HepG2 (cell line): ENCODE results near the gene CASKIN1. TPM values are rescaled to one million over a fixed set of nuclear protein-coding genes. Genes with fewer than 3 reads are reported as not detected.

ENCODE experiments used
- BCL6 ChIP-seq: IDR thresholded peaks from 2 replicates; pipeline ENCODE4 v1.6.1; 2016; ENCODE audit warnings: missing genetic modification reagents, missing compliant biosample characterization
- CAMTA2 ChIP-seq: sonication (generic); formaldehyde crosslinking; IDR thresholded peaks from 2 replicates; pipeline ENCODE4 v1.4.0; 2020; ENCODE audit warnings: mild to moderate bottlenecking, missing genetic modification reagents, borderline replicate concordance
- CREM ChIP-seq, 2 experiments: sonication (generic) in 1 of 2; formaldehyde crosslinking in 1 of 2; IDR thresholded peaks; 2 replicates each; pipeline versions ENCODE4 v1.4.0 to v1.6.1; 2016 to 2020; ENCODE audit warnings: antibody characterized with exemption in 1 of 2, mild to moderate bottlenecking in 1 of 2, missing genetic modification reagents in 1 of 2
- E2F2 ChIP-seq: sonication (generic); formaldehyde crosslinking; IDR thresholded peaks from 2 replicates; pipeline ENCODE4 v1.4.0; 2020; ENCODE audit warnings: missing genetic modification reagents, borderline replicate concordance
- HINFP ChIP-seq: sonication (generic); formaldehyde crosslinking; IDR thresholded peaks from 2 replicates; pipeline ENCODE4 v1.4.0; 2020; ENCODE audit warnings: low read depth, mild to moderate bottlenecking, missing genetic modification reagents
- HNRNPH1 ChIP-seq: fragments of 200-400 bp; formaldehyde crosslinking; optimal IDR thresholded peaks from 2 replicates; pipeline ENCODE3; 2017; ENCODE audit warnings: mild to moderate bottlenecking, low read depth, low read length
- KAT2B ChIP-seq: fragments of 150-350 bp; IDR thresholded peaks from 2 replicates; pipeline ENCODE4 v1.6.1; 2014; ENCODE audit warnings: low read depth, low read length, borderline replicate concordance
- MEF2D ChIP-seq: sonication (generic); formaldehyde crosslinking; IDR thresholded peaks from 2 replicates; pipeline ENCODE4 v1.5.1; 2020; ENCODE audit warnings: mild to moderate bottlenecking, missing genetic modification reagents
- MXI1 ChIP-seq: IDR thresholded peaks from 3 replicates; pipeline ENCODE4 v1.6.1; 2012; ENCODE audit warnings: low read depth, low read length, inconsistent platforms, borderline replicate concordance
- NAIF1 ChIP-seq: sonication (generic); formaldehyde crosslinking; IDR thresholded peaks from 2 replicates; pipeline ENCODE4 v1.5.0; 2020; ENCODE audit warnings: mild to moderate bottlenecking, missing genetic modification reagents, borderline replicate concordance
- NBN ChIP-seq: fragments of 450-650 bp; conservative IDR thresholded peaks from 2 replicates; pipeline ENCODE4 v1.6.1; 2017
- NFKB2 ChIP-seq: sonication (generic); formaldehyde crosslinking; IDR thresholded peaks from 2 replicates; pipeline ENCODE4 v1.4.0; 2020; ENCODE audit warnings: missing genetic modification reagents, borderline replicate concordance
- NPAS2 ChIP-seq: sonication (generic); formaldehyde crosslinking; IDR thresholded peaks from 2 replicates; pipeline ENCODE4 v1.8.0; 2022; ENCODE audit warnings: mild to moderate bottlenecking, missing genetic modification reagents, borderline replicate concordance
- NR2C2 ChIP-seq: sonication (generic); formaldehyde crosslinking; IDR thresholded peaks from 2 replicates; pipeline ENCODE4 v1.4.0; 2020; ENCODE audit warnings: missing genetic modification reagents, mild to moderate bottlenecking, moderate library complexity, borderline replicate concordance
- ONECUT2 ChIP-seq: sonication (generic); formaldehyde crosslinking; IDR thresholded peaks from 2 replicates; pipeline ENCODE4 v1.4.0; 2020; ENCODE audit warnings: missing genetic modification reagents
- PLRG1 ChIP-seq: fragments of 450-650 bp; conservative IDR thresholded peaks from 2 replicates; pipeline ENCODE4 v1.6.1; 2016
- PREB ChIP-seq: sonication (generic); formaldehyde crosslinking; IDR thresholded peaks from 2 replicates; pipeline ENCODE4 v1.4.0; 2020; ENCODE audit warnings: missing genetic modification reagents
- RCOR2 ChIP-seq: IDR thresholded peaks from 2 replicates; pipeline ENCODE4 v1.6.1; 2016; ENCODE audit warnings: missing biosample characterization, missing genetic modification reagents
- RFX5 ChIP-seq: IDR thresholded peaks from 2 replicates; pipeline ENCODE4 v1.6.1; 2011; ENCODE audit warnings: low read depth, low read length, improper control_type of control experiment
- RORA ChIP-seq: sonication (generic); formaldehyde crosslinking; IDR thresholded peaks from 2 replicates; pipeline ENCODE4 v1.5.0; 2020; ENCODE audit warnings: mild to moderate bottlenecking, missing genetic modification reagents, moderate library complexity
- SP140L ChIP-seq: sonication (generic); formaldehyde crosslinking; IDR thresholded peaks from 2 replicates; pipeline ENCODE4 v1.4.0; 2020; ENCODE audit warnings: missing genetic modification reagents, borderline replicate concordance
- THRA ChIP-seq: sonication (generic); formaldehyde crosslinking; IDR thresholded peaks from 2 replicates; pipeline ENCODE4 v1.4.0; 2020; ENCODE audit warnings: missing genetic modification reagents, borderline replicate concordance
- ZFP37 ChIP-seq: sonication (generic); formaldehyde crosslinking; IDR thresholded peaks from 2 replicates; pipeline ENCODE4 v1.4.0; 2020; ENCODE audit warnings: missing genetic modification reagents, borderline replicate concordance
- ZFP41 ChIP-seq: sonication (generic); formaldehyde crosslinking; IDR thresholded peaks from 2 replicates; pipeline ENCODE4 v1.4.0; 2020; ENCODE audit warnings: mild to moderate bottlenecking, missing genetic modification reagents, borderline replicate concordance
- ZNF678 ChIP-seq: sonication (generic); formaldehyde crosslinking; IDR thresholded peaks from 2 replicates; pipeline ENCODE4 v1.4.0; 2020; ENCODE audit warnings: mild to moderate bottlenecking, missing genetic modification reagents
- polyA plus RNA-seq, 8 experiments: library from polyadenylated mRNA; depleted of rRNA in 3 of 8; stranded (reverse) in 7 of 8; unstranded in 1 of 8; fragments of >200 nt; fragmentation: Illumina TruSeq in 4 of 8; extraction: Trizol in 4 of 8; gene quantifications; 2 replicates each; pipeline versions ENCODE4 v1.2.1 to v1.2.3, GENCODE V29; 2011 to 2016; ENCODE audit warnings: low read depth in 4 of 8, missing spikeins in 1 of 8, mixed read lengths in 1 of 8; ENCODE audit not compliant: insufficient read depth in 1 of 8
- total RNA-seq, 5 experiments: library from RNA; depleted of rRNA; stranded (reverse); fragments of >200 nt; fragmentation: Illumina TruSeq; extraction: Trizol; gene quantifications; 2 replicates each; pipeline ENCODE4 v1.2.3, GENCODE V29; 2016; ENCODE audit warnings: low read depth in 1 of 5

Gene CASKIN1
- total and polyA plus RNA-seq, 2 of the 13 experiments (the other 11 are each of a cell fraction or from before 2014, with no cell fraction given) = 1.2 to 2.2 TPM

- TF ChIP-seq HINFP (CRISPR knock-in tag) (no peak), ONECUT2 (CRISPR knock-in tag) (0 out of 2 replicates have a peak, but pooled peaks have one; percentile 30), RCOR2 (CRISPR knock-in tag) (no peak), MXI1 (peak; percentile 91; the same call in 2 of the 3 replicates), NAIF1 (no peak), MEF2D (CRISPR knock-in tag) (0 out of 2 replicates have a peak, but pooled peaks have one; percentile 37), PREB (CRISPR knock-in tag) (no peak), KAT2B (no peak), NPAS2 (CRISPR knock-in tag) (no peak), E2F2 (CRISPR knock-in tag) (0 out of 2 replicates have a peak, but pooled peaks have one; percentile 58), RFX5 (0 out of 2 replicates have a peak, but pooled peaks have one; percentile 29), ZFP37 (CRISPR knock-in tag) (no peak), BCL6 (CRISPR knock-in tag) (peak; percentile 34; the same call in 1 of the 2 replicates), ZNF678 (CRISPR knock-in tag) (no peak), PLRG1 (no peak), CREM (IDR thresholded peaks at IDR 0.05) (peak; percentile 88), CREM (CRISPR knock-in tag; IDR thresholded peaks at IDR 0.05) (no peak), ZFP41 (CRISPR knock-in tag) (no peak), CAMTA2 (CRISPR knock-in tag) (no peak), NBN (no peak), RORA (CRISPR knock-in tag) (no peak), NFKB2 (CRISPR knock-in tag) (peak; percentile 86), SP140L (CRISPR knock-in tag) (no peak), THRA (CRISPR knock-in tag) (peak; percentile 24), HNRNPH1 (peak; percentile 98), NR2C2 (CRISPR knock-in tag) (peak; percentile 88)
Observed at GRCh38 chr16:2155091-2155950, 41.1 kb downstream of the CASKIN1 start, which contains the start of gene TRAF7 (continued).
